Endothelial cell of umbilical vein (primary cell): ENCODE measurements around the gene CDCA7L. TPM values are rescaled to one million over a fixed set of nuclear protein-coding genes. Genes with fewer than 3 reads are reported as not detected.
A peak's percentile ranks its signal among the peaks of the same experiment; 100 is the strongest.

ENCODE experiments used
- BruUV-seq: library from RNA; stranded (reverse); fragments of 400-500 nt; replicated peaks from 2 replicates; lab custom pipeline; 2021; lab: Mats Ljungman, UMichigan
- CTCF ChIA-PET: fragments of 300-600, 350-600 bp; sonication (Branson Sonifier 250); formaldehyde crosslinking; loops from one replicate; lab custom pipeline; 2021; ENCODE audit warnings: antibody characterized with exemption, inconsistent platforms; lab: Charles Lee
- POLR2A ChIA-PET: fragments of 300-600, 350-600 bp; sonication (Branson Sonifier 250); formaldehyde crosslinking; loops from one replicate; lab custom pipeline; 2021; ENCODE audit warnings: antibody characterized with exemption, inconsistent platforms; lab: Charles Lee
- DNase-seq: peaks from one replicate; pipeline ENCODE4 v3.0.0-alpha.2; 2011; ENCODE audit warnings: low read depth, low spot score
- FAIRE-seq: peaks from 2 replicates; lab custom pipeline; 2011; peaks lifted over from hg19 to GRCh38; lab: Jason Lieb, UNC
- H2AFZ ChIP-seq: 2 replicates; pipeline ENCODE4 v1.6.0; 2012; ENCODE audit warnings: low read depth, low read length, control low read depth, inconsistent platforms
- H3K27ac ChIP-seq: 2 replicates; pipeline ENCODE4 v1.5.1; 2011; ENCODE audit warnings: low read depth, mild to moderate bottlenecking, control low read depth, low read length, moderate library complexity; ENCODE audit not compliant: insufficient read depth
- H3K27me3 ChIP-seq, 2 experiments: 2 replicates each; pipeline versions ENCODE4 v1.6.0 to v1.6.1; 2011; ENCODE audit warnings: low read length in 2 of 2, mixed read lengths in 1 of 2; ENCODE audit not compliant: control insufficient read depth in 2 of 2, insufficient read depth in 2 of 2
- H3K36me3 ChIP-seq, 2 experiments: 2 replicates in 1 of 2; 3 replicates in 1 of 2; pipeline ENCODE4 v1.5.1; 2011; ENCODE audit warnings: low read length in 2 of 2, mild to moderate bottlenecking in 1 of 2, moderate library complexity in 1 of 2; ENCODE audit not compliant: control insufficient read depth in 2 of 2, insufficient read depth in 2 of 2; ENCODE audit errors: extremely low read depth in 1 of 2
- H3K4me1 ChIP-seq: 3 replicates; pipeline ENCODE4 v1.5.1; 2011; ENCODE audit warnings: mild to moderate bottlenecking, low read length; ENCODE audit not compliant: control insufficient read depth, insufficient read depth; ENCODE audit errors: extremely low read depth
- H3K4me2 ChIP-seq: 2 replicates; pipeline ENCODE4 v1.6.1; 2011; ENCODE audit warnings: low read length, control low read depth, mixed read lengths; ENCODE audit not compliant: insufficient read depth
- H3K4me3 ChIP-seq, 3 experiments: fragments of 200-600 bp in 1 of 3; sonication (generic), shearing (Covaris generic) in 1 of 3; replicated peaks in 1 of 3; 2 replicates each; pipeline ENCODE4 v1.5.1; 2011 to 2016; ENCODE audit warnings: control low read depth in 3 of 3, low read length in 3 of 3, mild to moderate bottlenecking in 2 of 3, inconsistent platforms in 1 of 3, low read depth in 1 of 3, moderate library complexity in 1 of 3; ENCODE audit not compliant: insufficient read depth in 1 of 3
- H3K79me2 ChIP-seq: 2 replicates; pipeline ENCODE4 v1.6.0; 2012; ENCODE audit warnings: low read length, inconsistent platforms; ENCODE audit not compliant: control insufficient read depth, insufficient read depth
- H3K9ac ChIP-seq: replicated peaks from 2 replicates; pipeline ENCODE3; 2011; ENCODE audit warnings: low read length, control low read depth; ENCODE audit not compliant: insufficient read depth; ENCODE audit errors: extremely low read depth
- H3K9me1 ChIP-seq: replicated peaks from 3 replicates; pipeline ENCODE4 v1.6.0; 2011; ENCODE audit warnings: mild to moderate bottlenecking, low read length; ENCODE audit not compliant: control insufficient read depth, insufficient read depth; ENCODE audit errors: extremely low read depth
- H3K9me3 ChIP-seq: replicated peaks from 2 replicates; pipeline ENCODE4 v1.5.1; 2012; ENCODE audit warnings: low read length, inconsistent platforms; ENCODE audit not compliant: control insufficient read depth, insufficient read depth
- H4K20me1 ChIP-seq: replicated peaks from 2 replicates; pipeline ENCODE3; 2011; ENCODE audit warnings: mild to moderate bottlenecking, low read length; ENCODE audit not compliant: control insufficient read depth, insufficient read depth; ENCODE audit errors: extremely low read depth
- CTCF ChIP-seq, 2 donors: IDR thresholded peaks; 1 replicate in 1 of 2; 2 replicates in 1 of 2; pipeline ENCODE4 v1.5.1; 2011; ENCODE audit warnings: low read length in 2 of 2, mild to moderate bottlenecking in 2 of 2, moderate library complexity in 2 of 2, control low read depth in 1 of 2, inconsistent platforms in 1 of 2, low read depth in 1 of 2; ENCODE audit not compliant: insufficient read depth in 1 of 2; ENCODE audit errors: extremely low read depth in 1 of 2
- EZH2 ChIP-seq: IDR thresholded peaks from 2 replicates; pipeline ENCODE4 v1.6.1; 2012; ENCODE audit warnings: borderline replicate concordance, low read depth, mild to moderate bottlenecking, moderate library complexity, low read length, inconsistent platforms; ENCODE audit not compliant: severe bottlenecking
- FOS ChIP-seq: IDR thresholded peaks from 2 replicates; pipeline ENCODE4 v1.6.1; 2011; ENCODE audit warnings: mild to moderate bottlenecking, low read length, moderate library complexity, borderline replicate concordance; ENCODE audit not compliant: insufficient read depth
- GATA2 ChIP-seq: IDR thresholded peaks from 2 replicates; pipeline ENCODE4 v1.7.0; 2011; ENCODE audit warnings: low read depth, mild to moderate bottlenecking, moderate library complexity, mixed read lengths, low read length; ENCODE audit not compliant: insufficient read length, insufficient read depth
- JUN ChIP-seq: IDR thresholded peaks from 2 replicates; pipeline ENCODE4 v1.6.1; 2011; ENCODE audit warnings: borderline replicate concordance, low read depth; ENCODE audit not compliant: insufficient read length, insufficient read depth
- MYC ChIP-seq: IDR thresholded peaks from one replicate; pipeline ENCODE4 v1.6.1; 2011; ENCODE audit warnings: mild to moderate bottlenecking, low read depth, low read length
- POLR2A ChIP-seq: IDR thresholded peaks from 2 replicates; pipeline ENCODE4 v1.6.1; 2012; ENCODE audit warnings: low read depth, mild to moderate bottlenecking, control low read depth, low read length
- POLR2AphosphoS5 ChIP-seq: IDR thresholded peaks from 2 replicates; pipeline ENCODE4 v1.6.1; 2012; ENCODE audit warnings: low read depth, mild to moderate bottlenecking, control low read depth, low read length, moderate library complexity; ENCODE audit not compliant: insufficient read depth
- dilution Hi-C: fragments of 300-500 bp; cut with MboI; formaldehyde crosslinking; loops from one replicate; pipeline ENCODE4 v1.15.0; 2019; ENCODE audit warnings: low sequenced_read_pairs; ENCODE audit not compliant: extremely low pct_ligation_motif_present
- intact Hi-C: fragments of 100-400 bp; cut with micrococcal nuclease; formaldehyde crosslinking; loops from one replicate; pipeline ENCODE4 v1.10.0; 2022
- polyA plus RNA-seq, 4 experiments: library from polyadenylated mRNA; depleted of rRNA in 3 of 4; stranded (reverse) in 3 of 4; unstranded in 1 of 4; fragments of >200 nt; gene quantifications; 2 replicates each; pipeline versions ENCODE4 v1.2.1 to v1.2.3, GENCODE V29; 2011 to 2012; ENCODE audit warnings: missing spikeins in 1 of 4
- total RNA-seq: library from RNA; stranded (reverse); gene quantifications from 2 replicates; pipeline ENCODE4 v1.2.3, GENCODE V29; 2021
- TF ChIP-seq, protein P1 (sequence below): IDR thresholded peaks from 2 replicates; pipeline ENCODE4 v1.6.1; 2011; ENCODE audit not compliant: insufficient read depth, insufficient read length

CDCA7L gene
- total and polyA plus RNA-seq, 2 donors (not counting 3 experiments of a cell fraction or from before 2014, with no cell fraction given) = 68.4 to 91.6 TPM

GRCh38 chr7:21902240-21902639 lies 43.5 kb downstream of the CDCA7L start:
- H3K79me2 ChIP-seq = no peaks in the 10 kb centered on the region
- H3K36me3 ChIP-seq = peaks cover 15 to 32% of the 10 kb centered on the region in 2 experiments
- TF ChIP-seq CTCF (IDR thresholded peaks at IDR 0.05; ENCODE audit: extremely low read depth in 1 of 2, insufficient read depth in 1 of 2, low read depth in 1 of 2, low read length in 2 of 2) (no peak), MYC (no peak), POLR2AphosphoS5 (no peak), FOS (no peak), POLR2A (no peak), EZH2 (no peak), JUN (no peak), GATA2 (no peak)
- TF ChIP-seq, protein P1, sequence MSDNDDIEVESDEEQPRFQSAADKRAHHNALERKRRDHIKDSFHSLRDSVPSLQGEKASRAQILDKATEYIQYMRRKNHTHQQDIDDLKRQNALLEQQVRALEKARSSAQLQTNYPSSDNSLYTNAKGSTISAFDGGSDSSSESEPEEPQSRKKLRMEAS = no peak
- ChIA-PET CTCF (no interaction called here), POLR2A (no interaction called here)
- no peaks in the 10 kb centered on the region for H3K27me3 ChIP-seq
- H3K4me2 ChIP-seq = no peak overlapping the region
- H3K9ac ChIP-seq = peak overlapping the region; percentile 7
- no peaks in the 10 kb centered on the region for H3K9me1 ChIP-seq
- DNase-seq (peak; percentile 37), FAIRE-seq (no peak)
- peak overlapping the region; percentile 32 for H3K27ac ChIP-seq
- peaks cover 18% of the 10 kb centered on the region for H3K4me1 ChIP-seq
- dilution Hi-C loops = no loop called here
- H3K9me3 ChIP-seq = no peaks in the 10 kb centered on the region
- H4K20me1 ChIP-seq = no peaks in the 10 kb centered on the region
- BruUV-seq = no TSS peak
- no peak overlapping the region for H2AFZ ChIP-seq
- H3K4me3 ChIP-seq = no peak overlapping the region
- intact Hi-C loops = no loop called here
